Activated T-cell treated with anti-CD3 and anti-CD28 coated beads for 1 hour (primary cell): ENCODE data around the gene CACNG7.
A peak's percentile ranks its signal among the peaks of the same experiment; 100 is the strongest.
"Not testable (repeated sequence)": the region's sequence is repeated elsewhere in the genome, so short reads cannot be mapped to it uniquely, and the experiment has no call there.

ENCODE experiments used
- DNase-seq: peaks from one replicate; pipeline ENCODE4 v3.0.0-alpha.2; 2020; ENCODE audit warnings: low read depth

The CACNG7 gene, protein sequence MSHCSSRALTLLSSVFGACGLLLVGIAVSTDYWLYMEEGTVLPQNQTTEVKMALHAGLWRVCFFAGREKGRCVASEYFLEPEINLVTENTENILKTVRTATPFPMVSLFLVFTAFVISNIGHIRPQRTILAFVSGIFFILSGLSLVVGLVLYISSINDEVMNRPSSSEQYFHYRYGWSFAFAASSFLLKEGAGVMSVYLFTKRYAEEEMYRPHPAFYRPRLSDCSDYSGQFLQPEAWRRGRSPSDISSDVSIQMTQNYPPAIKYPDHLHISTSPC

DNA sequence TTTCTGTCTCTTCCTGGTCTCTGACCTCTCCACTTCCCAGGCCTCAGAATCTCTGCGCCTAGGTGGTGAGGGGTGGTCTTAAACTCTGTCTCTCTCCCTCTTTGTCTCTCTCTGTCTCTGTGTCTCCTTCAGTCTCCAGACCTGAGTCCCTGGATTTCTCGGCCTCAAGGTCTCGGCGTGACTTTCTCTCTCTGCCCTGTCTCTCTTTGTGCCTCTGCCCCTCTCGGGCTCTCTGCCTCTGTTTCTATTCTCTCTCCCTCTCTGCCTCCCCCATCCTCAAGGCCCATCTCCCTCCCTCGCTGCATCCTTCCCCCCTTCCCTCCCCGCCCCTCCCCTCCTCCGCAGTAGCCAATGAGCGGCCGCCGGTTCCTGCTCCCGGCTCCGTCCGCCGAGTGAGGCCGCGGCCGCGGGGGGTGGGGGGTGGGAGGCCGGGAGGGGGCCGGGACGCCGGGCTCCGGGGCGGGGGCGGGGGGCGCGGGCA lies at the start of gene CACNG7:
Gene CACNG7, plus strand, starts transcription at position 344 of the 481 bp plus-strand sequence. CDS start 3,554 bp downstream, outside the sequence.
- no peak for DNase-seq

DNA sequence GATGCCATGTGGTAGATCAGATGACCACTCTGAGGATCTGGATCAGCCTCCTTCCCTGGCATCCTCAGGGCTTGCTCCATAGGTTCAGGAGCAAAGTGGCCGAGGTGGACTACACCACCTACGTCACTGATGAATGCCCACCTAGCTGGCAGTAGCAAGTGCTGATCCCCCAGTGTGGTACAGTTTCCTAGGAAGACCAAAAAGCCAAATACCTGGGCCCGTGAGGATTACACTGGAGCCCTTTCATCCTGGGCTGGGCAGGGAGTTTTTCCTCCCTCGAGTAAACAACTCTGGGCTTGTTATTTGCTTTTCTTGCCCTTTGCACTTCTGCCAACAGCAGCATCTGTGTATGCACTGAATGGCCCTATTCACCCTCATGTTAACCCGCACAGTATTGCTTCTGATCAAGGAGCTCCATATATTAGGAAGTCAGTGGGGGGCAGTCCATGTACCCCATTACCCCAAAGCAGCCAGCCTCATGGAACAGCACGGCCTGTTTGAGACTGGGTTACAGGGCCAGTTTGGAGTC lies 44.7 kb upstream of the CACNG7 start:
- no peak for DNase-seq

DNA sequence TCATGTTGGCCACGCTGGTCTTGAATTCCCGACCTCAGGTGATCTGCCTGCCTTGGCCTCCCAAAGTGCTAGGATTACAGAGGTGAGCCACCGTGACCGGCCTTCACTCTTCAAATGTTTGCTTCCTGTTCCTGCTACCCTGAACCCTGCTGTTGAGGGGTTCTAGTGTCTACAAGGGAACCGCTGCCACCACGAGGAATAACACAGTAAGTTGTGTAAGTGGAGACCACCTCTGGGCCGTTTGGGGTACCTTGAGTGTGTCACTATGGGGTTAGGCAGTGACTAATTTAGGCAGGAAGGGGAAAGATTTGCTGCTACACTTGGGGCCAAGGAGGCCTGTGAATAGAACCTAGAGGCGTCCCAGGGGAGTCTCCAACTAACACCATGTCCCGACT lies 43.6 kb upstream of the CACNG7 start:
- DNase-seq = no peak

DNA sequence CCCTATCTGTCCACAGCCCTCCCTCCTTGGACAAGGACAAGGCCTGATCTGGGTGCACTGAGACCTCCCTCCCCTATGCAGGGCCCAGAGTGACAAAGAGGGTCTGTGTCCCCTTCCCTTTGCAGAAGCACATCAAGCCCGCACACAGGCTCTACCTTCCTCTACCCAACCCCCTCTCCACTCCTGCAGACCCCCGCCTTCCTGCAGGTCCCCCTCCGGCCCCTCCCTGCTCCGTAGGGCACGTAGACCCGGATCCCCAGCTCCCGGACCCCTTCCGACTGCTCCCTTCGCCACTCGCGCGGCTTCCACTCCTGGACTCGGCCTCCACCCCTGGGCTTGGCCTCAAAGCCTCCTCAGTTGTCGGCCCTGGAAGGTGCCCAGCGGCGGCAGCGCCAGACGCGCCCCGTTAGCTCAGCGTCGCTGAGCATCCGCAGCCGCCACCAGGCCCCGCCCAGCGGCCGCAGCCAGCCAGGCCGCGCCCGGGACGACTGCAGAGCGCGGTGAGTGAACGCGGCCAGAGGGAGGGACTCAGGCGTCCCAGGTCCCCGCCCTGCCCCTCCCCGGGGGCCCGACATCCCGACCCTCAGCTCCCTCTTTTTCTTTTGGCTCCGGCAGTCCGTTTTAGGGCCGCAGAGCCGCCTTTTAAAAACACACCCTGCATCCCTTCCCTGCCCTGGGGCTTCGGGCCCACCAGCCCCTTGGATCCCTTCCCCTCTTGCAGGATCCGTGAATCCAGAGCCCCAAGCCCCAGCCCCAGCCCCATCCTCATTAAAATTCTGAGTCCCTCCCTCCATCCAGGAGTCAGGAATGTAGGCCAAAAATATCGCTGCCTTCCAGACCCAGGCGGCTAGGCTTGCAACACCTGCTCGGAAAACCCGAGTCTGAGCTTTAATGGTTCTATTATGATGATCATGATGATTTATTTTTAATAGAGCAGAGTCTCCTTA lies 42.9 kb upstream of the CACNG7 start:
- DNase-seq = no peak

DNA sequence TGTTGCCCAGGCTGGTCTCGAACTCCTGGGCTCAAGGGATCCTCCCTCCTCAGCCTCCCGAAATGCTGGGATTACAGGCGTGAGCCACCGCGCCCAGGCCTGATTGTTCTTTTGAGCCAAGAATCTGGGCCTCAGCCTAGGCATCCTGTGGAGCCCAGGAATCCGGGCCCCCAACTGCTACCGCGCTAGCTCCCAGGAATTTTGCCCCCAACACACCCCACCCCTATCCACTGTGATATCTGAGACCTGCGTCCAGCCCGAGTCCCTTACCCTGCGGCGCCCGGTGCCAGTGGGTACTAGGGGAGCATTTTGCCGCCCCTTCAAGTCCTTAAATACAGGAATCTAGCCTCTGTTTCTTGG lies 42.2 kb upstream of the CACNG7 start:
- no peak for DNase-seq

DNA sequence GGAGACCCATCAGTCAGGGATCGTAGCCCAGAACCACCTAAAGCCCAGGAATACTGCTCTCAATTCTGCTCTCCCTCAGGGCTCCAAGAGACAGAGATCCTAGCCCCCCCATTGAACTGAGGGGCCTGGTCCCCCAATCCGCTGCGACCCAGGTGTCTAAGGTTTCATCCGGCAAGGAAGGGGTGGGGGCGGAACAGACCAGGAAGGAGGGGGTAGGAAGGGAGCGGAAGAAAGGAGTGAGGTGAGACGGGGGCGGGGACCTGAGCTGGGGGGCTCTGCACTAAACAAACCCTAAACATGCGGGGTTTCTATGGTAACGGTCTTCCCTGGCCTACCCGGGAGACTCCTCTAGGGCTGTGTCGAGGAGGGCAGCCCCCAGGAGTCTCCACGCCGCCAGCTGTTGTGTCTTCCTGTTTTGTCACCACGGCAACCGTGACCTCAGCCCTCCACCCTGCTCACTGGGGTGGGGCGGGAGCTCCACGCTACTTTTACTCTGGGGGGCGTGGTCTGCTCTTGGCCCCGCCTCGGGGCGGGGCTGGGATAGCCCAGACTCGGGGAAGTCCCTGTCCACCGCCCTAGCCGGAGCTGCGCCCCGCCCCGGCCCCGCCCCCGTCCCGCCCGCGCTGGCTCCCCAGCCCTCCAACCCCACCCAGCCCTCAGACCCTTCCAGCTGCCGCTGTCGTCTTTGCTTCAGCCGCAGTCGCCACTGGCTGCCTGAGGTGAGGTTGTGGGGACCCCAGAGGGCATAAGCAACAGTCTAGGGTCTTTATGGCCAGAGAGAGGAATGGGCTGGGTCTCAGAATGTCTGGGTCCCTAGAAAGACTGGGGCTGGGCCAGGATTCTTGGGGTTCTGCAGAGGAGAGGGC lies 41.6 kb upstream of the CACNG7 start, which contains the start of gene MYADM:
Gene MYADM, plus strand, starts transcription at position 659 of the 866 bp plus-strand sequence. CDS start 5,647 bp downstream, outside the sequence.
- peak; percentile 100 for DNase-seq

DNA sequence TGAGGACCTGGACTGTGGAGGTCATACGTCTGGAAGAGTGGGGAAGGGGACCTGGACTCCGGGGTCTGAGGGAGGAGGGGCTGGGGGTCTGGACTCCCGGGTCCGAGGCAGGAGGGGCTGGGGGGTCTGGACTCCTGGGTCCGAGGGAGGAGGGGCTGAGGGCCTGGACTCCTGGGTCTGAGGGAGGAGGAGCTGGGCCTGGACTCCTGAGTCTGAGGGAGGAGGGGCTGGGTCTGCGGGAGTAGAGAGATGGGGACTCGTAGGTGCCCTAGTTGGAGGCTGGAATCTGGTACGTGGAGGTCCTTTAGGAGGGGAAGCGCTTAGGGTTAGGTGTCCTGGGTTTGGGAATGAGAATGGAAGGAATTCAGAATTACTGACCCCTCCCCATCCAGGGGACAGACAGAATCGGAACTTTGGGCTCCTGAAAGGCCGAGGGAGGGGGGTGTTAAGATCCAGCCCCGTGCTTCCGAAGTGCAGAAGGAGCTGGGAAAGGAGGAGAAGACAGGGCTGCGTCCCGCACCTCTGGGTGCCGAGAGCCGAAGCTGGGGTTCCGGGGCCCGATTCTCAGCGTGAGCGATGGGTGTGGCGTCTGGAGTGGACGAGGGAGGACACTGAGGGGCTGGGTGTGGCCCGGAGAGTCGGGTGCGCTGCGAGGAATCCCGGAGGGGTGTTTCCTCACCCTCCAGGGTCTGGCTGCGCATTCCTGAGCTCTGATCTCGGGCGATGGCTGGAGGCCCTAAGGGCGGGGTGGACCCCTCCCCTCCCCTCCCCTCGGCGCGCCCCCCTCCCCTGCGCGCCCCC lies 40.8 kb upstream of the CACNG7 start:
- DNase-seq = no peak

DNA sequence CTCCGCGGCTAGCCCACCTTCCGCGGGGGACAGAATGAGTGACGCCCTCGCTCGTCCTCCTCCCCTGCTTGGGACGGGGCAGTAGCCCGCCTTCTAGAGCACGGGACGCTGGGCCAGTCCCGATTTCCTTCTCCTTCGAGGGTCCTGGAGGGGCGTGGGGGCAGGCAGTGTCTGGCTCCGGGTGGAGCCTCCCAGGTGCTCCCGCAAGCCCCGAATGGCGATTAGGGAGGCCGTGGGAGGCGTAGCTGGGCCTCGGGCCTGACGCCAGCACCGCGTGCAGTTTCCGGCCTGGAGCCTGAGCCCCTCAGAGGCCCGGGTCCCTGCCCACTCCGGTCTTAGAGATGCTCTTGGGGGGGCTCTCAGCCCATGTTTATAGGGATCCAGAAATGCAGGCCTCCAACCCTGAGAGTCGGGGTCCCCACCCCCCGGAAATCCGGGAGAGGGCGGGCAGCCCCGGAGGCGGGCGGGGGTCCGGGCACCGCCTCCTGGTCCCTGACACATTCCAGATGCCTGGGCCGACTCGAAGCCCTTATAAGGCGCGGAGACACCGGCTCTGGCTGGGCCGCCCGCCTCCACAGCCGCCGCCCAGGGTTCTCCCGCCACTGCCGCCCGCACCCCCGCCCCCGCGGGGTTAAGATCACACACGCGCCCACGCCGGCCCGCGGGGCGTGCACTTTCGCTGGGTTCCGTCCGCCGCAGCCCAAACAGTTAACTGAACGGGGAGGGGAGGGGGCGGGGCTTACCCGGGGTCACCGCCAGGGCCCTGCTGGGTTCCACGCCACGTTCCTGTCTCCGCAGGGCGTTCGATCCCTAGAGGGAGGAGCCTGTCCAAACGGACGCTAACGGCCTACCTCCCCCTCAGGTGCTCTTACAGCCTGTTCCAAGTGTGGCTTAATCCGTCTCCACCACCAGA lies 39.9 kb upstream of the CACNG7 start:
- peak; percentile 78 for DNase-seq

DNA sequence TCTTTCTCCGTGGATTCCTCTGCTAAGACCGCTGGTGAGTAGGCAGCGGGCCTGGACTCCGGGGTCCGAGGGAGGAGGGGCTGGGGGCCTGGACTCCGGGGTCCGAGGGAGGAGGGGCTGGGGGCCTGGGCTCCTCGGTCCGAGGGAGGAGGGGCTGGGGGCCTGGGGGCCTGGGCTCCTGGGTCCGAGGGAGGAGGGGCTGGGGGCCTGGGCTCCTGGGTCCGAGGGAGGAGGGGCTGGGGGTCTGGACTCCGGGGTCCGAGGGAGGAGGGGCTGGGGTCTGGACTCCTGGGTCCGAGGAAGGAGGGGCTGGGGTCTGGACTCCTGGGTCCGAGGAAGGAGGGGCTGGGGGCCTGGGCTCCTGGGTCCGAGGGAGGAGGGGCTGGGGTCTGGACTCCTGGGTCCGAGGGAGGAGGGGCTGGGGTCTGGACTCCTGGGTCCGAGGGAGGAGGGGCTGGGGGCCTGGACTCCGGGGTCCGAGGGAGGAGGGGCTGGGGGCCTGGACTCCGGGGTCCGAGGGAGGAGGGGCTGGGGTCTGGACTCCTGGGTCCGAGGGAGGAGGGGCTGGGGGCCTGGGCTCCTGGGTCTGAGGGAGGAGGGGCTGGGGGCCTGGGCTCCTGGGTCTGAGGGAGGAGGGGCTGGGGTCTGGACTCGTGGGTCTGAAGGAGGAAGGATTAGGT lies 39.1 kb upstream of the CACNG7 start:
- DNase-seq = not testable (repeated sequence)

DNA sequence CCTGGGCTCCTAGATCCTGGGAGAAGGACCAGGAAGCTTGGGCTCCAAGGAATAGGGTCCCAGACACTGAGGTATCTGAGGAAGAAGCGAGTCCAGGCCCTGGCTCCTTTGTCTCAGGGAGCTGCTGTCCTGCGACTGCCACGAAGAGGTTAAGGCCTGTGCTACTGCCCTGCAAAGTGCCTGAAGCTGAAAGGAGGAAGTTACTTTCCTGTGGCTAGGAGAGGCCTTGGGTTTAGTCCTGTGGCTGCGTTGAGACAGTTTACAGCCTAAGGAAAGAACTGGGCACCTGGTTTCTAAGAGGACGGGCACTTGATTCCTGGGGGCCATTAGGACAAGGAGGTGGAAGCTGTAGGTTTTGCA lies 38.6 kb upstream of the CACNG7 start:
- DNase-seq = no peak

DNA sequence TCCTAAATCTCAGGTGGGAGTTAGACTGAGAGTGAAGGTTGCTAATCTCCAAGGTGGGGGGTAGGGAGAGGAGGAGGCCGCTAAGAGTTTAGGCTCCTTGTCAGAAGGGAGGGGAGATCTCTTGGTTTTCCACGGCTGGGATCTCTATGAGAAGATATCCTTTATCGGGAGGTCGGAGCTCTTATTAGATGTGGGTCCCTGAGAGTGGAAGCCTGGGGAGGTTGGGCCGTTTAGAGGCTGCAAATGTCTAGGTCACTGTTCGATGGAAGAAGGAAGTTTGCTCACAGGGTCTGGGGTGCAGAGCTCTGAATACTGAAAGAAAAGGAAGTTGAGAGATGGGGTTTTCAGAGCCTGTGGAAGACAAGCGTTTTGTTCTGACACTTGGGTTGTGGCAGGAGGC lies 37.6 kb upstream of the CACNG7 start:
- DNase-seq = no peak

DNA sequence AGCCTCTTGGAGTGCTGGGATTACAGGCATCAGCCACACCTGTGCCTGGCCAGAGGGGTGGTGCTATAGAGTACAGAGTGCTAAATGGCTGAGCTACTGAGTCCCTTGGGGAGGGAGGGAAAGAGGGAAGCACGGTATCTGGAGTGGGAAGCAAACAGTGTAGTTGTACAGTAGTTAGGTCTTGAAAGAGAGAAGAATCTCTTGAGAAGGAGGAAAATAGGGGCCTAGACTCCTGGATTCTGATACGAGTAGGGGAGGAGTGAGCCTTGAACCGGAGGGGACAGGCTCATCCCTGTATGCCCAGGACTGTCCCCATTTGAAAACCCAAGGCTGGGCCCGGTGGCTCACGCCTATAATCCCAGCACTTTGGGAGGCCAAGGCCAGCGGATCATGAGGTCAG lies 36.3 kb upstream of the CACNG7 start:
- no peak for DNase-seq

DNA sequence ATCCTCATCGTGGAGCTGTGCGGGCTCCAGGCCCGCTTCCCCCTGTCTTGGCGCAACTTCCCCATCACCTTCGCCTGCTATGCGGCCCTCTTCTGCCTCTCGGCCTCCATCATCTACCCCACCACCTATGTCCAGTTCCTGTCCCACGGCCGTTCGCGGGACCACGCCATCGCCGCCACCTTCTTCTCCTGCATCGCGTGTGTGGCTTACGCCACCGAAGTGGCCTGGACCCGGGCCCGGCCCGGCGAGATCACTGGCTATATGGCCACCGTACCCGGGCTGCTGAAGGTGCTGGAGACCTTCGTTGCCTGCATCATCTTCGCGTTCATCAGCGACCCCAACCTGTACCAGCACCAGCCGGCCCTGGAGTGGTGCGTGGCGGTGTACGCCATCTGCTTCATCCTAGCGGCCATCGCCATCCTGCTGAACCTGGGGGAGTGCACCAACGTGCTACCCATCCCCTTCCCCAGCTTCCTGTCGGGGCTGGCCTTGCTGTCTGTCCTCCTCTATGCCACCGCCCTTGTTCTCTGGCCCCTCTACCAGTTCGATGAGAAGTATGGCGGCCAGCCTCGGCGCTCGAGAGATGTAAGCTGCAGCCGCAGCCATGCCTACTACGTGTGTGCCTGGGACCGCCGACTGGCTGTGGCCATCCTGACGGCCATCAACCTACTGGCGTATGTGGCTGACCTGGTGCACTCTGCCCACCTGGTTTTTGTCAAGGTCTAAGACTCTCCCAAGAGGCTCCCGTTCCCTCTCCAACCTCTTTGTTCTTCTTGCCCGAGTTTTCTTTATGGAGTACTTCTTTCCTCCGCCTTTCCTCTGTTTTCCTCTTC lies 35.1 kb upstream of the CACNG7 start:
- DNase-seq = no peak

DNA sequence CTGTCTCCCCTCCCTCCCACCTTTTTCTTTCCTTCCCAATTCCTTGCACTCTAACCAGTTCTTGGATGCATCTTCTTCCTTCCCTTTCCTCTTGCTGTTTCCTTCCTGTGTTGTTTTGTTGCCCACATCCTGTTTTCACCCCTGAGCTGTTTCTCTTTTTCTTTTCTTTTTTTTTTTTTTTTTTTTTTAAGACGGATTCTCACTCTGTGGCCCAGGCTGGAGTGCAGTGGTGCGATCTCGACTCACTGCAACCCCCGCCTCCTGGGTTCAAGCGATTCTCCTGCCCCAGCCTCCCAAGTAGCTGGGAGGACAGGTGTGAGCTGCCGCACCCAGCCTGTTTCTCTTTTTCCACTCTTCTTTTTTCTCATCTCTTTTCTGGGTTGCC lies 34.5 kb upstream of the CACNG7 start:
- no peak for DNase-seq

DNA sequence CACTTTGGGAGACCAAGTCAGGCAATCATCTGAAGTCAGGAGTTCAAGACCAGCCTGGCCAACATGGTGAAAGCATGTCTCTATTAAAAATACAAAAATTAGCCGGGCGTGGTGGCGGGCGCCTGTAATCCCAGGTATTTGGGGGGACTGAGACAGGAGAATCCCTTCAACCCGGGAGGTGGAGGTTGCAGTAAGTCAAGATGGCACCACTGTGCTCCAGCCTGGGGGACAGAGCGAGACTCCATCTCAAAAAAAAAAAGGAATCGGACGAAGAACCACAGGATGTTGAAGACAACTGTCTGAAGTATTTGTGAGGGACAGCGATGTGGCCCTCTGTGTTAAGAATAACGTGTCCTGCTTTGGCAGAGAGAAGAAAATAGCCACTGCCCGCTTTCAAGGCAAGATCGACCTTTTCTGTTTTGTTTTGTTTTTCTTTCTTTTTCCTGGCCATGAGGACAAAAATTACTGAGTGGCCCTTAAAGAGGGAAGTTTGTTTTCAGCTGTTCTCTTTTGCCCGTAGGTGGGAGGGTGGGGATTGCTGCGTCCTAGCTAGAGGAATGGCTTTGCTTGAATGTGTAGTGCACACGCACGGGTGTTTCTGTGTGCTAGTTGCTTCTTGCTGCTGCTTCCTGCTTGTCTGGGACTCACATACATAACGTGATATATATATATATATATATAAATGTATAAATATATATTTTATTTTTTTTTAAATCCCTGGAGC lies 33.3 kb upstream of the CACNG7 start:
- no peak for DNase-seq

DNA sequence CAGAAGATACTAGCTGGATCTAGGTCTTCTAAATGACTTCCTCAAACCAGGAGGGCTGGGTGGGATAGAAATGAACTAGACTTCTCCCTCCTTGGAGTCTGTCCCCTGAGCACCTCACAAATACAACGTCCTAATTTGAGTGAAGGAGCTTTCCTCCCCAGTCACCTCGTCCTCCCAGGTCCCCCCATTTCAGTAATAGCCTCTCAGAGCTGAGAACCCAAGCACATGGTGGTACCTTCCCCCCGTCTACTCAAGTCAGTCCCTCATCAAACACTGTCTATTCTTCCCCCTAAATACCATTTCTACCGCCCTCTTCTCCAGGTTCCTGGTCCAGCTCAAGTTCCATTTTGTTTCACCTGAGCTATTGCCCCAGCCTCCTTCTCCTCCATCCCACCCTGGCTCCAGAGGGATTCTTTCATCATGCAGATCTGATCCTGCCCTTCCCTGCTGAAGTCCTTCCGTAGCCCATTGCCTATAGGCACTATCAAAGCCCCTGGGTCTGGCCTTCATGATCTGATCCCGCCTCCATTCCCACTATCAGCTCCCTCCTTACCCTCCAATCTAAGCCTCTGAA lies 32.3 kb upstream of the CACNG7 start:
- DNase-seq = no peak

DNA sequence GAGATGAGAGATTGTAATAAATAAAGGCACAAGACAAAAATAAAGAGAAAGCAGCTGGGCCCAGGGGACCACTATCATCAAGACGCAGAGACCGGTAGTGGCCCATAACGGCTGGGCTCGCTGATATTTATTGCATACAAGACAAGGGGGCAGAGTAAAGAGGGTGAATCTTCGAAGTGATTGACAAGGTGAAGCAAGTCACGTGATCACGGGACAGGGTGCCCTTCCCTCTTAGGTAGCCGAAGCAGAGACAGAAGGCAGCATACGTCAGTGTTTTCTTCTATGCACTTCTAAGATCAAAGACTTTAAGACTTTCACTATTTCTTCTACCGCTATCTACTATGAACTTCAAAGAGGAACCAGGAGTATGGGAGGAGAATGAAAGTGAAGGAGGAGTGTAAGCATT lies 31.7 kb upstream of the CACNG7 start:
- DNase-seq = no peak

DNA sequence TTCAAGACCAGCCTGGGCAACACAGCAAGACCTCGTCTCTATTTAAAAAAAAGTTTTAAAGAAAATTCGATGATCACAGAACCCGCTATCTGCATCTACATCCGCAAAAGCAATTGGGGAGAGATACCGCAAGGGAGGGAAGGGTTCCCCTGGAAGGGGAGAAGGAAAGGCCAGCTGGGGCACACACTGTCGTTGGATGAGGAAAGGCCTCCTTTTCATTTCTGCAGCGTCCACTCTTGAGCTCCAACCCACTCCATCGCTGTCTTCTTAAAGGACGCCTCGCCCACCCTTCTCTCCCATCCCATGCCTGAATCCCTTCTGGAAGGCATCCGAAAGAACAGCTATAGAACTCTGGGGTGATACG lies 30.3 kb upstream of the CACNG7 start:
- DNase-seq = no peak
